Activated CD8-positive, alpha-beta memory T cell treated with anti-CD3 and anti-CD28 coated beads, Interleukin-2, amount 10 ng/mL, durations not matched to agents 7 days and 5 days (primary cell): ENCODE data around the gene SUCLG1. TPM values are rescaled to one million over a fixed set of nuclear protein-coding genes. Genes with fewer than 3 reads are reported as not detected.
"Not testable (repeated sequence)": the region's sequence is repeated elsewhere in the genome, so short reads cannot be mapped to it uniquely, and the experiment has no call there.

ENCODE experiments used
- ATAC-seq: fragments of 150-1000 bp; cut with Tn5 transposase; one replicate; pipeline ENCODE4 v1.10.0; 2021; ENCODE audit warnings: moderate library complexity
- CTCF ChIA-PET: fragments of 350-600 bp; sonication (Branson Sonifier 250); formaldehyde crosslinking; loops from one replicate; lab custom pipeline; 2021; ENCODE audit warnings: antibody characterized with exemption; lab: Charles Lee
- DNase-seq: peaks from one replicate; pipeline ENCODE4 v3.0.0-alpha.2; 2020
- H3K27ac Mint-ChIP-seq: one replicate; pipeline ENCODE4 v1.8.0; 2021; ENCODE audit warnings: mild to moderate bottlenecking, mixed read lengths
- H3K27me3 Mint-ChIP-seq: one replicate; pipeline ENCODE4 v1.8.0; 2021; ENCODE audit warnings: mixed read lengths
- H3K36me3 Mint-ChIP-seq: one replicate; pipeline ENCODE4 v1.8.0; 2021; ENCODE audit warnings: mild to moderate bottlenecking, mixed read lengths
- H3K4me1 Mint-ChIP-seq: one replicate; pipeline ENCODE4 v1.8.0; 2021; ENCODE audit warnings: mixed read lengths
- H3K4me3 Mint-ChIP-seq: one replicate; pipeline ENCODE4 v1.8.0; 2021; ENCODE audit warnings: mild to moderate bottlenecking, moderate library complexity, mixed read lengths
- H3K9me3 Mint-ChIP-seq: one replicate; pipeline ENCODE4 v1.8.0; 2022; ENCODE audit warnings: low read depth, mixed read lengths
- total RNA-seq, 2 experiments: library from RNA; stranded (reverse); gene quantifications; one replicate each; pipeline ENCODE4 v1.2.3, GENCODE V29; 2021

The SUCLG1 gene
- total RNA-seq, 2 experiments from 2014 or later: 72.3 to 76.2 TPM

DNA sequence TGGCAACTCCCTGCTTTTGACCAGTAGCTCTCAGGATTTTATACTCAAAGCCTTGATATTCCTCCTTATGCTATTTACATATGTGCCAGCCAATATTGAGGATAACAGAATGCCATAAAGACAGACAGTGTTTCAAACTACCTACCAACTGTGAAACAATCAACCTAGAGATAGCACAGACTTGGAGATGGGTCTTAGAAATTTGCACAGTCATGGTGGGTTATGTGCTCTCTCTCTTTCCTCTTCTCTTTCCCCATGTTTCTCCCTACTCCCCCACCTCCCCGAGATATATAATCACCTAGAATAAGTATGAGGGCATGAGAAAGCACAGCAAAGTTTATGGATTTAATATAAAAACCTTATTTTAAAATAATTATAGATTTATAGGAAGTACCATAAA lies 24.2 kb upstream of the SUCLG1 start:
- H3K4me3 Mint-ChIP-seq: no peak overlapping the region
- H3K4me1 Mint-ChIP-seq: peaks cover 7% of the 10 kb centered on the region
- H3K9me3 Mint-ChIP-seq: no peaks in the 10 kb centered on the region
- DNase-seq (no peak), ATAC-seq (no peak)
- CTCF ChIA-PET: no interaction called here
- no peaks in the 10 kb centered on the region for H3K27me3 Mint-ChIP-seq
- no peak overlapping the region for H3K27ac Mint-ChIP-seq
- H3K36me3 Mint-ChIP-seq: no peaks in the 10 kb centered on the region

DNA sequence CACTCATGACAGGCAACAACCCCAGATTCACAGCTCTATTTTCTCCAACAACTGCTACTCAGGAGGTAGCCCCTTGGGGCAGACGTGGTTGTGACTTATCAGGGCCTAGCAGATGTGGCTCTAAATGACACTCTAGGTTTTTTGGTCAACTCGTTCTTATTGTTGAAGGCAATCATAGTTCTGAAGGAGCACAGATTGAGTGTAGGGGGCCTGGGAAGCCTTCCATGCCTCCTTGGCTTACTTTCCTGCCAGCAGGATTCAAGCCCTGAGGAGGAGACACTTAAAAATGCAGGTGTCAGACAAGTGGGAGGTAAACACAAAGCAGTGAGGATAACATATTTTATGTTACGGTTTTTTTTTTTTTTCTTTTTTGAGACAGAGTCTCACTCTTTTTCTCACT lies 23.5 kb upstream of the SUCLG1 start:
- CTCF ChIA-PET: interaction anchor here (0.8 kb wide), 1 partner anchor 444 kb away, joined by 3 read pairs; no protein-coding TSS in a partner anchor
- H3K4me1 Mint-ChIP-seq: peaks cover 7% of the 10 kb centered on the region
- DNase-seq (no peak), ATAC-seq (no peak)
- no peaks in the 10 kb centered on the region for H3K36me3 Mint-ChIP-seq
- H3K27me3 Mint-ChIP-seq: no peaks in the 10 kb centered on the region
- no peak overlapping the region for H3K4me3 Mint-ChIP-seq
- H3K9me3 Mint-ChIP-seq: no peaks in the 10 kb centered on the region
- no peak overlapping the region for H3K27ac Mint-ChIP-seq

DNA sequence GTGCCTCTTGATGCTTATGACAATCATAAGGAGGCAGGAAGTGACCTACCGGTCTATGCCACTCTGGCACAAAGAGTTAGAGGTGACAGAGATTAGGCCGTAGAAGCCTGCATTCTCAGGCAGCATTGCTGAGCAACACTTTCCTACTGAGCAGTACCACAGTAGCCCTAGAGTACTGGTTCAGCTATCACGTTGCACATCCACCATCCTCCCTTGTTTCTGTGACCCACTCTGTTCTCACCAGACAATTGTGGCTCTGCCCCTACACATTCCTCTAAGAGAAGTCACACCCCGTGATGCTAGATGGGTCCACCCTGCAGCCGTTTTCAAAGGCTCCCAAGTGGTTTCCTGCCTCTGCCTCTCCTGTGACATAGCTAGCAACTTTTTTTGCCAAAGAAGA lies 22.6 kb upstream of the SUCLG1 start:
- Mint-ChIP-seq H3K27me3 (no peaks in the 10 kb centered on the region), H3K36me3 (no peaks in the 10 kb centered on the region), H3K4me1 (peaks cover 7% of the 10 kb centered on the region), H3K4me3 (no peak overlapping the region), H3K27ac (no peak overlapping the region), H3K9me3 (peaks cover 3% of the 10 kb centered on the region)
- DNase-seq: no peak
- no peak for ATAC-seq
- CTCF ChIA-PET: no interaction called here

DNA sequence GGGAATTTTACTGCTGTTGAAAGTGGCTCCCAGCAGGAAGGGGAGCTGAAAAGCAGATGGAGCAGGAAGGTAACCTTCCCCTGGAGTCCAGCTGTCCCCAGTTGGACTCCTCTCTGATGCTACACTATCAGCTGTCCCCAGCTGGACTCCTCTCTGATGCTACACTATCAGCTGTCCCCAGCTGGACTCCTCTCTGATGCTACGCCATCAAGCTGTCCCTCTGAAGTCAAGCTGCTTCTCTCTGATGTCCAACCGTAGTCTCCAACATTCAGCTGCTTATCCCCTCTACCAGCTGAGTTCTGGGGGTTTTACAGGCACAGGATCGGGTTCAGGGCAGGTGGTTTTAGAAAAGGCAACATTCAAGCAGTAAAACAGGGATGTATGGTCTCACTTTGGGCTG lies 19.8 kb upstream of the SUCLG1 start:
- Mint-ChIP-seq H3K4me1 (peaks cover 7% of the 10 kb centered on the region), H3K4me3 (no peak overlapping the region), H3K9me3 (peaks cover 7% of the 10 kb centered on the region), H3K27ac (no peak overlapping the region), H3K36me3 (no peaks in the 10 kb centered on the region), H3K27me3 (no peaks in the 10 kb centered on the region)
- ATAC-seq (no peak), DNase-seq (no peak)
- CTCF ChIA-PET: no interaction called here

DNA sequence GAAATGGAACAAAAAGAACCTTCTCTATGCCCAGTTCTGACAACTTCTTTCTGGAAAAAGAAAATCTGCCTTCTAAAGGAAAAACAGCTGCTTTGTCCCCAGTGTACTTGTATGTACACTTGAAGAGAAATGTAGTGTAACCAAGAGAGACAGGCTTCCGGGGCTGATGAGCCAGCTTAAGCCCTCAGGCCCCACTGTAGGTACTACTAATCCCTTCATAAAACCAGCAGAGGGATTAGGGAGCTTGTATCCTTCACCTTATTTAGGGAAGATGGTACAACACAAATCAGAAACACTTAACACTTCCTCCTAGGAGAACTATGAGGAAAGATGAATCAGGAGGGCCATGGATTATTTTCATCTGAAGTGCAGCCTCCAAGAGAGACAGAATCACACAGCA lies 18.8 kb upstream of the SUCLG1 start:
- H3K4me1 Mint-ChIP-seq: peaks cover 7% of the 10 kb centered on the region
- DNase-seq: no peak
- CTCF ChIA-PET: interaction anchor here (1.0 to 1.1 kb wide), 2 partner anchors 22 to 448 kb away, joined by 3 read pairs; no protein-coding TSS in a partner anchor
- no peak overlapping the region for H3K4me3 Mint-ChIP-seq
- no peak for ATAC-seq
- H3K36me3 Mint-ChIP-seq: no peaks in the 10 kb centered on the region
- no peaks in the 10 kb centered on the region for H3K27me3 Mint-ChIP-seq
- peaks cover 7% of the 10 kb centered on the region for H3K9me3 Mint-ChIP-seq
- no peak overlapping the region for H3K27ac Mint-ChIP-seq

DNA sequence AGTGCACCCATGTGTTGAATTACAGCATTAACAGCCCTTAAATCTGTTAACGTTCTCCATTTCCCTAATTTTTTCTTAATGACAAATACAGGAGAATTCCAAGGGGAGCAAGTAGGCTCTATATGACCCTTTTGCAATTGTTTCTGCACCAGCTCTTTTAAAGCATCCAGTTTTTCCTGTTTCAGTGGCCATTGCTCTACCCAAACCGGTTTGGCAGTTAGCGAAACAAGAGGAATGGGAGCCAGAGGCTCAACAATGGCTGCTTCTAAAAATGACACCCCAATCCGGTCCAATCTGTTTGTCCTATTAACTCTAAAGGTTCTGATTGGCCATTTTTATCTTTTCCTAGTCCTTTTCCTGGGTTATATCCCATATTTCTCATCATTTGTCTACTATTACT lies 15.1 kb upstream of the SUCLG1 start:
- no peak overlapping the region for H3K4me3 Mint-ChIP-seq
- CTCF ChIA-PET: no interaction called here
- no peak overlapping the region for H3K27ac Mint-ChIP-seq
- ATAC-seq: no peak
- no peaks in the 10 kb centered on the region for H3K27me3 Mint-ChIP-seq
- no peaks in the 10 kb centered on the region for H3K4me1 Mint-ChIP-seq
- peaks cover 1% of the 10 kb centered on the region for H3K36me3 Mint-ChIP-seq
- peaks cover 7% of the 10 kb centered on the region for H3K9me3 Mint-ChIP-seq
- DNase-seq: no peak

DNA sequence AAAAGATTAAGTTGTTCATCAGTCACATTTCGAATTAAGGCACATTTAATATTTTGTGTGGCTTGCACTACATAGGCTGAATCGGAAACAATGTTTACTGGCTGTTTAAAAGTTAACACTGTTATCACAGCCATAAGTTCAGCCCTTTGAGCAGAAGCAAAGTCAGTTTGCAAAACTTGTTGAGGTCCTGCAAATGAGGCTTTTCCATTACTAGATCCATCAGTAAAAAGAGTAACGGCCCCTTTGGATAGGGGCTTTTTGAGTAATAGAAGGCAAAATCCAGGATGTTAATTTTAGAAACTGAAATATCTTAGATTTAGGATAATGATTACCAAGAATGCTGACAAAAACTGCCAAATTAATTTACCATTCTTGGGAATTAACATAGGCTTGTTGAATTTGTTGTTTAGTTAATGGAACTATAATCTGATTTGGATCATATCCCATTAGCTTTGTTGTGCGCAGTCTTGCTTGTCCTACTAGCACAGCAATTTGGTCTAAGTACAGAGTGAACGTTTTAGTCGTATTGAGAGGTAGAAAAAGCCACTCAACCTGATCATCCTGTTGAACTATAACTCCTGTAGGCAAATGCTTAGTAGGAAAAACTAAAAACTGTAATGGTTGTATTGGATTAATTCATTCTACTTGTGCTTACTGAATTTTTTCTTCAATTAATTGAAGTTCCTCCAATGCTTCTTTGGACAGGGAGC lies 13.9 kb upstream of the SUCLG1 start:
- H3K4me1 Mint-ChIP-seq: no peaks in the 10 kb centered on the region
- no peak overlapping the region for H3K4me3 Mint-ChIP-seq
- H3K27ac Mint-ChIP-seq: no peak overlapping the region
- DNase-seq (no peak), ATAC-seq (no peak)
- H3K36me3 Mint-ChIP-seq: peaks cover 1% of the 10 kb centered on the region
- H3K9me3 Mint-ChIP-seq: peaks cover 7% of the 10 kb centered on the region
- no peaks in the 10 kb centered on the region for H3K27me3 Mint-ChIP-seq
- CTCF ChIA-PET: interaction anchor here (1.0 kb wide), 1 partner anchor 369 kb away, joined by 3 read pairs; no protein-coding TSS in a partner anchor

DNA sequence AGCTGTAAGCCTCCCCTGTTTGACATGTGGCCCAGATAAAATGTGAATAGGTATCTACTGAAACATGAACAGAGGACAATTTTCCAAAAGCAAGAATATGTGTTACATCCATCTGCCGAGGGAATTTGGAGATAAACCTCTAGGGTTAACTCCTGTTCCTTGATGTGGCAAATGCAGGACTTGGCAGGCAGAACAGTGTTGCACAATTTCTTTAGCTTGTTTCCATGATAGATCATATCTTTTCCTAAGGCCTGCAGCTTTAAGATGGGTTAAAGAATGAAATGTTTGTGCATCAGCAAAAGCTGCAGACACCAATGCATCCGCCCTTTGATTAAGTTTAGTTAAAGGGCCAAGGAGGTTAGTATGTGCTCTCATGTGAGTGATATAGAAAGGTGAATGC lies 13.3 kb upstream of the SUCLG1 start:
- H3K27ac Mint-ChIP-seq, H3K4me3 Mint-ChIP-seq, H3K27me3 Mint-ChIP-seq, H3K4me1 Mint-ChIP-seq, H3K9me3 Mint-ChIP-seq, DNase-seq, H3K36me3 Mint-ChIP-seq, ATAC-seq: not testable (repeated sequence)
- CTCF ChIA-PET: interaction anchor here (1.0 kb wide), 1 partner anchor 369 kb away, joined by 3 read pairs; no protein-coding TSS in a partner anchor

DNA sequence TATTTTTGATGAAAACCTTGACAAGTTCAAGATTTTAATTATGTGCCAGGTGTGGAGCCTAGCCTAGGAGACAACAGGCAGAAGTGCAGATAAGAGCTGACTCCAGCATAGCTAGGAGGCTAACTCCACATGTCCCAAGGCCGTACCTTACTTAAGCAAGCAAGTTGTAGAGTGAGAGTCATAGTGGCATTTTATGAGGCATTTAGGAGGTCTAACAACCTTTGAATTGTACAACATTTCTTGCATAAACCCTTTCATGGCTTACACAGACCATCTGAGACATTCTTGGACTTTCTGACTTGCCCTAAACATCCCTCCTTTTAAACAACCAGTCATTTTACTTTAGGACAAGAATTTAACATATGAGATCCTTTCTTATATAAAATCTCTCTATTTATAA lies 8.3 kb upstream of the SUCLG1 start:
- DNase-seq: no peak
- peaks cover 9% of the 10 kb centered on the region for H3K9me3 Mint-ChIP-seq
- H3K27ac Mint-ChIP-seq: no peak overlapping the region
- peaks cover 5% of the 10 kb centered on the region for H3K36me3 Mint-ChIP-seq
- CTCF ChIA-PET: no interaction called here
- H3K27me3 Mint-ChIP-seq: no peaks in the 10 kb centered on the region
- H3K4me1 Mint-ChIP-seq: no peaks in the 10 kb centered on the region
- H3K4me3 Mint-ChIP-seq: no peak overlapping the region
- no peak for ATAC-seq

DNA sequence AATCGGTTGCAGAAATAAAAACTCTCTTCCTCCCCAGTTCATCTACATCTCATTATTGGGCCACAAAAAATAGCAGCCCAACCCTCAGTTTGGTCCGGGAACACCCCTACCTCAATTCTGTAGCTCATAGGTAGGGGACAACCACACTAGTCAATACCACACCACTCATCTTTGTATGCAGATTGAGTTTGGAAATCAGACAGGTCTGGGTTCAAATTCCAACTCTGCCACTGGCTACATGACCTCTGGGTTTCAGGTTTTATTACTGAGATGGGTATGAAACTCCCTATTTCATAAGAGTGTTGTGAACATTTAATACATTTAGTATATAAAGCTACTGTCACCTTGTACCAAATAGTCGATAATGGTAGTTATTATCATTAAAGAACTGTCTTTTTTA lies 2.2 kb upstream of the SUCLG1 start:
- Mint-ChIP-seq H3K4me1 (peaks cover 29% of the 10 kb centered on the region), H3K9me3 (peaks cover 5% of the 10 kb centered on the region), H3K36me3 (peaks cover 1% of the 10 kb centered on the region), H3K27ac (no peak overlapping the region), H3K4me3 (no peak overlapping the region), H3K27me3 (no peaks in the 10 kb centered on the region)
- ATAC-seq (no peak), DNase-seq (no peak)
- CTCF ChIA-PET: no interaction called here

DNA sequence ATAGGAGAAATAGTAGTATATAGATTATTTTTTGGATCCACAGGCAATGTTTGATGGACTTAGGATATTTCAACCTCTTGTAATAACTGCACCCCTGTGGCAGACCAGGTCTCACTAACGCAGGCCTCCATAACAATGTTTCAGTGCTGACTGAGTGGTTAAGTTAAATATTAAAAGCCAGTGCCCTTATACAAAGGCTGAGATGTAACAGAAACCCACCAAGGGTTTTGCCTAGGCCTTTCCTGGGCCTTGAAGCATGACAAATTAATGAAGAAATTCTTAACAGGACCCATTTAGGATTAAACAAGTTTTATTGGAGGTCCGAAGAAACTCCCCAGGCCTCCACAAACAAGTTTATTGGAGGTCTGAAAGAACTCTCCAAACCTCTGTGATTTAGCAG lies 1.6 kb upstream of the SUCLG1 start:
- Mint-ChIP-seq H3K9me3 (peaks cover 5% of the 10 kb centered on the region), H3K27ac (no peak overlapping the region), H3K4me1 (peaks cover 34% of the 10 kb centered on the region), H3K27me3 (no peaks in the 10 kb centered on the region), H3K36me3 (peaks cover 1% of the 10 kb centered on the region), H3K4me3 (no peak overlapping the region)
- CTCF ChIA-PET: no interaction called here
- ATAC-seq (no peak), DNase-seq (no peak)

DNA sequence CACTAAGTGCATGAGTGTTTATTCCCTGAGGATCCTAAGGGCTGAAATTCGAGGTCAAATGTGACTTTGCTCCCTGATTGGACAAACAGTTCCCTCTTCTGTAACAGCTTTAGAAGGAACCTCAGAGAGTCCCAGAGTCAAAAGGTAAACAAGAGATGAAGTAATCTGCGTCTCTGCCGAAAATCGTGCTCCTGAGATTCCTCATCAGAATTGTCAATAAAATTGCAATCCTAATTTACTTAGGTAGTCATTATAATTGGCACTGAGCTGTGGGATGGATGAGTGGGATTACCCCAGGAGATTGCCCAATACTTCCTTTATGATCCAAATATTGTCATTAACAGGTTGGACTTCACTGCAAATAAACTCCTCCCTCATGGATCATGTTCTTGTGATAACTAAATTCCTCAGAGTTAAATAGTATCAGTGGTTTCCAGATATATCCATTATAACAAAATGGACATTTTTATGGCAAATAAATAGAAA lies 907 bp upstream of the SUCLG1 start:
- ATAC-seq (no peak), DNase-seq (no peak)
- H3K27ac Mint-ChIP-seq: peak overlapping the region; percentile 88
- peaks cover 2% of the 10 kb centered on the region for H3K9me3 Mint-ChIP-seq
- peaks cover 34% of the 10 kb centered on the region for H3K4me1 Mint-ChIP-seq
- CTCF ChIA-PET: interaction anchor here (0.9 to 1.4 kb wide), 2 partner anchors 36 to 465 kb away, joined by 3 to 4 read pairs; no protein-coding TSS in a partner anchor
- H3K27me3 Mint-ChIP-seq: no peaks in the 10 kb centered on the region
- H3K4me3 Mint-ChIP-seq: peak overlapping the region; percentile 88
- peaks cover 1% of the 10 kb centered on the region for H3K36me3 Mint-ChIP-seq

DNA sequence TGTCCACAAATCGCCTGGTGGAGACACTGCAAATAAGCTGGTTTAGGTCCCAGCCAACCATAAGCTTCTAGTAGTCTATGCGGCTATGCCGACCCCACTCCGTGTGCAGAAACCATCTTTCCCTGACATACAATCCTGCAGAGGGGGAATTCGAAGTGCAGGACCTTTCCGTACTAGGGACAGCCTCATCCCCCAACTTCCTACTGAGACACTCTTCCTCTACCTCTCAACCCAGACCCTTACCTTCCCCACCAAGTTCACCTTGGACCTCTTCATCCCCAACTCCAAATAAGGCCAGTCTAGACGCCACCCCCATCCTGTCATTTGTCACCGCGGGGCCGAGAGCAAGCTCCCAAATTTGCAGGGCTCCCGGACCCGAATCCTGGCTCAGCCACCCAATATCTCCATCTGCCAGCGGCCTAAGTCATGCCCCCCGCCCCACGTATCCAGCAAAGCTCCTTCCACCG lies 496 bp downstream of the SUCLG1 start:
- peak overlapping the region; percentile 88 for H3K4me3 Mint-ChIP-seq
- CTCF ChIA-PET: interaction anchor here (0.7 to 1.4 kb wide), 3 partner anchors 34 to 467 kb away, joined by 3 to 4 read pairs (median 4); no protein-coding TSS in a partner anchor
- H3K9me3 Mint-ChIP-seq: no peaks in the 10 kb centered on the region
- peak; percentile 59 for DNase-seq
- H3K36me3 Mint-ChIP-seq: peaks cover 1% of the 10 kb centered on the region
- H3K4me1 Mint-ChIP-seq: peaks cover 41% of the 10 kb centered on the region
- H3K27ac Mint-ChIP-seq: peak overlapping the region; percentile 88
- peak; percentile 38 for ATAC-seq
- no peaks in the 10 kb centered on the region for H3K27me3 Mint-ChIP-seq

DNA sequence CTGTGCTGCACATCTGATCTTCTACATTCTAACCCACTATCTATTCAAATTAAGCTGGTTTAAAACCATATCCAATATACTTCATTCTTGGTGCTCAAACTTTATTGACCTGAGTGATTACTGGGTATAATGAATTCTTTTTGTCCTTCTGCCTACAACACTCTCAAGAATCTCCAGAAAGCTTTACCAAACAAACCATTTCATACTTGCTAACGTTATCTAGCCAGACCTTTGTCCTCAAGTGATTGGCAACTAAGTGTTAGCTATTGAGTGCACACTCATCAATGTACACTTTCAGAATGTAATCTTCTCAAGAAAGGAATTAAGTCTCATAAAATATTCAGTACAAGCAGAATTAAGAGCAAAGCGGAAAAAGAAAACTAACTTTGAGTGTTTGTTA lies 1.4 kb downstream of the SUCLG1 start:
- H3K27ac Mint-ChIP-seq: no peak overlapping the region
- DNase-seq: no peak
- H3K36me3 Mint-ChIP-seq: peaks cover 1% of the 10 kb centered on the region
- H3K4me3 Mint-ChIP-seq: peak overlapping the region; percentile 88
- no peaks in the 10 kb centered on the region for H3K9me3 Mint-ChIP-seq
- peaks cover 41% of the 10 kb centered on the region for H3K4me1 Mint-ChIP-seq
- ATAC-seq: no peak
- H3K27me3 Mint-ChIP-seq: no peaks in the 10 kb centered on the region
- CTCF ChIA-PET: interaction anchor here (1.2 kb wide), 1 partner anchor 20 kb away, joined by 3 read pairs; no protein-coding TSS in a partner anchor
